CD4-positive, alpha-beta T cell treated with Interferon gamma for 1 hour (primary cell): Measurements from ENCODE around the gene NEURL1.
"Not testable (repeated sequence)": the region's sequence is repeated elsewhere in the genome, so short reads cannot be mapped to it uniquely, and the experiment has no call there.

Experiments
- DNase-seq: peaks from one replicate; pipeline ENCODE4 v3.0.0-alpha.2; 2020

The NEURL1 gene

GRCh38 chr10:103522006-103522405 is 28.5 kb downstream of the NEURL1 start:
- DNase-seq: not testable (repeated sequence)

GRCh38 chr10:103523683-103524082 is 30.2 kb downstream of the NEURL1 start:
- DNase-seq: no peak

GRCh38 chr10:103525901-103526300 is 32.4 kb downstream of the NEURL1 start:
- DNase-seq: no peak

- DNase-seq: not testable (repeated sequence)
These were observed 34.0 kb downstream of the NEURL1 start for GRCh38 chr10:103527476-103527875.

GRCh38 chr10:103528549-103528948 is 35.0 kb downstream of the NEURL1 start:
- DNase-seq: no peak

- no peak for DNase-seq
These were observed 36.0 kb downstream of the NEURL1 start for GRCh38 chr10:103529539-103529938.

GRCh38 chr10:103533827-103534226 is 40.3 kb downstream of the NEURL1 start:
- DNase-seq: no peak

- no peak for DNase-seq
These were observed 41.4 kb downstream of the NEURL1 start for GRCh38 chr10:103534621-103535498.

- DNase-seq: no peak
These were observed 42.1 kb downstream of the NEURL1 start for GRCh38 chr10:103535595-103535994.

- DNase-seq: no peak
These were observed 46.2 kb downstream of the NEURL1 start for GRCh38 chr10:103539751-103540150.

GRCh38 chr10:103540722-103541121 is 47.2 kb downstream of the NEURL1 start:
- DNase-seq: no peak

- DNase-seq: no peak
These were observed 48.1 kb downstream of the NEURL1 start for GRCh38 chr10:103541616-103542015.

- no peak for DNase-seq
These were observed 49.5 kb downstream of the NEURL1 start for GRCh38 chr10:103542764-103543616.

GRCh38 chr10:103543617-103544525 is 50.4 kb downstream of the NEURL1 start:
- no peak for DNase-seq

- no peak for DNase-seq
These were observed 51.3 kb downstream of the NEURL1 start for GRCh38 chr10:103544657-103545310.

- DNase-seq: no peak
These were observed 51.9 kb downstream of the NEURL1 start for GRCh38 chr10:103545366-103545765.

- no peak for DNase-seq
These were observed 52.3 kb downstream of the NEURL1 start for GRCh38 chr10:103545771-103546281.

- DNase-seq: no peak
These were observed 52.9 kb downstream of the NEURL1 start for GRCh38 chr10:103546401-103546800.

GRCh38 chr10:103547391-103547946 is 54.0 kb downstream of the NEURL1 start:
- no peak for DNase-seq

GRCh38 chr10:103548006-103548405 is 54.5 kb downstream of the NEURL1 start:
- DNase-seq: no peak

GRCh38 chr10:103548581-103549348 is 55.3 kb downstream of the NEURL1 start:
- DNase-seq: no peak
